ENCODE measurements around the gene YAP1.

YAP1 gene

DNA sequence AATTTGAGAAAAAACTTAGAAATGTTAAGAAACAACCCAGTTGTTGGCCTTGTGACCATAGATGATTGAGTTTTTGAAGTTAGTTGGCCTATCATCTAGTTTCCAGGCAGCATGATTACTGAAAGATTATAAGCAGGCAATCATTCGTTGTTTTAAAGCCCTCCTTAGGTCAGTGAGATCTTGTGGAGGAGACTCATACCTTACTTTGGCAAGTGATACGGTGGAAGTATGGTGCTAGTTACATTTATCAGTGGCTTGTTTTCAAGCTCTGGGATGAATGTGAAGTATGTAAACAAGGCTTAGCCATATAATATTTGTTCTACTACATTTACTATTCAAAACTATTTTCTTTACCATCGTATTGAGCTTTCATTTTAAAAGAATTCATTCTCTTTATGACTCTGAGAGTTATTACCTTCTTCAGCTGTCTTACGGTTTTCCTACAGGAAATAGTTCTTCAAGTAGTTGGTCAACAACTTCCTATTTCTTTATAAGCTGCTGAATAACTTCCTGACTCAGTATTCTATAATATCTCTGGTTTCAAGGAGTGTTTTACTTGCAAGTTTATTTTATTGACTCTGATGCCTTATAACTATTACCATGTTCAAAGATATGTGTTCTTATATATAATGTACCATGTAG, 7.3 kb downstream of the YAP1 start:
- DNase-seq: no peak

- no peak for DNase-seq
These were observed 8.7 kb downstream of the YAP1 start for GRCh38 chr11:102118937-102119336.

DNA sequence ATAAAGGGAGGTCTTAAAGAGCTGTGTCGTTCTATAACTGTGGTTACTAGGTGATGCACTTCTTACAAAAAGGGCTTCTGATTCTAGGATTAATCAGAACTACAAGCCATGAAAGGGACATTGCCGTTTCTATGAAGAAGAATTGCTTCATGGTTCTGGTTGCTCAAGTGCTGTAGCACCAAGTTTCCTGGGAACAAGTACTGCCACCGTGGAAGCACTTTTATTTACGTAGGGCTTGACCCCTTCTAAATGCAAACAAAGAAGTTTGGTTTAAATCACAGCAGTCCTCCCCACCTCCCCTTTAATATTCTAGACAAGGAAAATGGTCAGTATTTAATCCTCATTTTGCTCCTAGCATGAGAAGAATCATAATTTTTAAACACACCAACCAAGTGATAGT, 9.8 kb downstream of the YAP1 start:
- no peak for DNase-seq

- no peak for DNase-seq
These were observed 10.3 kb downstream of the YAP1 start for GRCh38 chr11:102120437-102120973.

GRCh38 chr11:102121329-102121728, 11.1 kb downstream of the YAP1 start:
- no peak for DNase-seq

- DNase-seq: no peak
These were observed 24.4 kb downstream of the YAP1 start for GRCh38 chr11:102134597-102134996.

GRCh38 chr11:102135256-102135655, 25.0 kb downstream of the YAP1 start:
- no peak for DNase-seq

DNA sequence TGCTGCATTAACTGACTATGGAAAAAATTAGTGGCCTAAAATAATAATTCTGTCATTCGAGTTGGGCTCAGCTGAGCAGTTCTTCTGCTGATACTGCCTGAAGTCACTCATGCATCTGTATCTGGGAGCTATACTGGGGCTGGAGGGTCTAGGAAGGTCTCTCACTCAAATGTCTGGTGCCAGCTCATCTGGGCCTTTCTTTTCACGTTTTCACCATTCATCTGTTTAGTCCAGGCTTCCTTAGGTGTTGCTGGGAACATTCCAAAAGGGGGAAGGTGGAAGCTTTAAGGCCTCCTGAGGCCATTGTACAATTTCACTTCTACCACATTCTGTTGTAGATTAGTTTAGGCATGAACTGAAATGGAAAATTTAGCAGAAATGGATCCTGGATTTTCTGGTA, 28.0 kb downstream of the YAP1 start:
- DNase-seq: no peak

GRCh38 chr11:102138670-102139069, 28.4 kb downstream of the YAP1 start:
- no peak for DNase-seq

GRCh38 chr11:102139081-102139498, 28.8 kb downstream of the YAP1 start:
- no peak for DNase-seq

DNA sequence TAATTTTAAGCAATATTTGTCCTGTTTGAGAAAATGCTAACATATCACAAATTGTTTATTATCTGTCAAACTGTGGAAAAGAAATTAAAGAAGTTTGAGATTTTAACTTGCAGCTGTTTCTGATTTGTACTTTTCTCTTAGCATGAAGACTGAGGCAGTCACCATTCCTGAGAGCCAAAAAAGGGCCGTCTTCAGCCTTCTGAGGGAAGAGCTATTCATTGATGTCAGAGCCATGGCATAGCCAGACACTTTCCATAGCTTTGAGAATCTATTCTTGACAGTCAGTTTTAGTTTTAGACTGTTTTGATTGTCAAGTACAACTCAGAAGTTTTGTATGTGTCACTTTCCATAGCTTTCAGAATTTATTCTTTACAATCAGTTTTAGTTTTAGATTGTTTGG, 32.1 kb downstream of the YAP1 start:
- no peak for DNase-seq

GRCh38 chr11:102143867-102144266, 33.6 kb downstream of the YAP1 start:
- DNase-seq: no peak

GRCh38 chr11:102144357-102145355, 34.4 kb downstream of the YAP1 start:
- DNase-seq: no peak

GRCh38 chr11:102147015-102147414, 36.8 kb downstream of the YAP1 start:
- DNase-seq: no peak

DNA sequence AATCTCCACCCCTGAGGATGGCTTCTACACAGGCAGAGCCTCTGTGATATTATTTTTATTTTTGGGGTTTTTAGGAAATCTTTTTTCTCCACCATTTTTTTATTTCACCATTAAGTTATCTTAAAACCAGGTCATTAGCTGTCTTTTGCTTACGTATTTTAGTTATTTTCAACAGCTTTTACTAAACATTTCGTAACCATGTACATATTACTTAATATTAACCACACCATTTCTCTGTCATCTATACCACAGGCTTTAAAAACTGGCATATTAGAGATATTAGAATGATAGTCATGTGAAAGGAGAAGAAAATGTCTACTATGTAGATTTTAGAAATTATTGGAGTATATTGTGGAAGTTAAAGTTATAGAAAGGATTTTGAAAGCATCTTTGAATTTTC, 37.4 kb downstream of the YAP1 start:
- DNase-seq: no peak

- no peak for DNase-seq
These were observed 37.8 kb downstream of the YAP1 start for GRCh38 chr11:102148059-102148458.

DNA sequence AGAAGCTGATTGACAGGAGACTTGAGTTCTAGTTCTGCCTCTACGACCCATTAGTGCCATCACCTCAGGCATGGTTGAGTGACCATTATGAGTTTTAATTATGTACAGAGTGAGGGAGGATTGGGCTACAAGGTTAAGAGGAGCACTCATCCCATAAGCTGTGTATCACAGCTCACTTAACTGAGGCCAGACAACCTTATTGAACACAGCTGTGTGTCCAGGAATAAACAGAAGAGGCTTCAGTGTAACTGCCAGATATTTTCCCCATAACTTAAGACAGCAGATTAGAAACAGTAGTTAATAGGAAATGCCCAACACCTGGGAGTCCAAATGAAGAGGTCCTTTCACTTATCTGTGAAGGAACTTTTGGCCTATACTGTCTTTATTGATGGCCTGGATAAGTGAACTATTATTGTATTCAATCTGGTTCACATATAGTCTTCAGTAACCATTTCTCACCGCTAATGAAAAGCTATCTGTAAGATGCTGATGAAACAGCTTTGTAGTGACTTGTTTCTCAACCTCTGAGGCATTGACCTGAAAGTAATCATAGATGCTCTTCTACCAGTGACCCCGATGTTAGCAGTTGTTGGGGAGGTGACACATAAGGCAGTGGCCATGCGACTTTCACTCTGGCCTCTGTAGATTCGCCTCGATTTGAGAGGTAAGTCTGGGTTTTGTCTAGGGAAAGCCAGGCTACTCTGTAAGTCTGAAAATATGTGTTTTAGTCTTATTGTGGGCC, 41.7 kb downstream of the YAP1 start:
- DNase-seq: no peak

- DNase-seq: no peak
These were observed 42.8 kb downstream of the YAP1 start for GRCh38 chr11:102153082-102153481.

DNA sequence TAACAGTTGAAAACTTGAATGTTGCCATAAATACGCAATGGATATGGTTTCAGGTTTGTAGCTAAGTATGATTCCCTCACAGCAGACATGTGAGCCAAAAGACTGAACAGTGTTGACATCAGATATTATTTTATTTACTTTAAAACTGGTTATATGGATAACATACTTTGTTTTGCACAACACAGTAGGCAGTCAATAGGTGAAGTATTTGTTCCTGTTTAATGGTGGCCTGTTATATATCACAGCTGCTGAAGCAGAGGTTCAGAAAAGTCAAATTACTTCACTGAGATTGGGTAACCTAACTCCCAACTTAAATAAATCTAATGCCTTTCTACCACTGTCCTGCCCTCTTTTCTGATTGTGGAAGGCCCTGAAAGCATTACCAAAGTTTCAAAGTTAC, 44.6 kb downstream of the YAP1 start:
- no peak for DNase-seq

DNA sequence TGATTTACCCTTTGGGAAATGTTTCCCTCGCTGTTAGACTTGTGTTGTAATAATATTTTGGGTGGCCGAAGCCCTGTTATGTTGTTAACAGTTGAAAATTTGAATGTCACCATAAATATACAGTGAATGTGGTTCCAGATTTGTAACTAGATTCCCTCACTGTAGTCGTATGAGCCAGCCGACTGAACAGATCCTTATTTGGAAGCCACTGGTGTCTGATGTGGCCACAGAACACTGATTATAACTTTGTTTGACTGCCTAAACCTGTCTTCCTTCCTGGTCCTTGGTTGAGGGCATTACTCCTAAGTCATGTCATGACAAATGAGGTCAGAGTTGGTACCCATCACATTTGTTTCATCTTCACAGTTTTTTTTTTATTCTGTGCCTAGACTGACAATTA, 45.4 kb downstream of the YAP1 start:
- no peak for DNase-seq

DNA sequence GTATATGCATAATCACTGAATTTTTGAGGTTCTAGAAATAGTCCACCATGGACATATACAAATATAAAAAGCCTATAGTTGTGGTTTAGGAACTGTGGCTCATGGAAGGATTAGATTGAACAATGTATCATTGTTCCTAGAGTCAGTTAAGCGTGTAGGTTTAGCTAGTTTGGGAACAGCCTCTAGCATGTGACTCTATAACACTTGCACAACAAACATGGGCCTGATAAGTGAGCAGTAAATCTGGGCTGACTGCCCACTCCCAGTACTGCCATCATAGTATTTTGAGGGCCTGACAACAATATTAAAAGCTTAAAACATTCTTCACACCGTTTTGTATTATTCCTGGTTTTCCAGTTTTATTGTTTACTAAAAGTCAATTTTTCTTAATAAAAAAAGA, 47.0 kb downstream of the YAP1 start:
- no peak for DNase-seq

- DNase-seq: no peak
These were observed 48.0 kb downstream of the YAP1 start for GRCh38 chr11:102158164-102158735.

DNA sequence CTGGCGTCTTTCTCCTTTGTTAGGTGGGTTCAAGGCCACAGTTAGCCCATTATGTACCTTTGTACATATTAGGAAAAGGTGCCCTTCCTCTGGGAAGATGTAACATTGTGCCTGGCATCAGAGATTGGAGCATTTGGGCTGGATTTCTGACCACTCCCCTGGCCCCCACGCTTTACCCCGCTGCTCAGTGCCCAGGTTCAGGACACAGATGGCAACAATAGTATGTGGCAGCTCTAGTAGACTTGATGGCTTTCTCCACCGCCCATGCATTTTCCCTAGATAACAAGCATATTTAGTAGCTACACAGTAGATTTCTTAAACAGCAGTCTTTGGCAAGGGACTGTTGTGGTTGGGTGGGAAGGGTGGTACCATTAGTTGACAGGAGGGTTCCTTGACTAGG, 53.1 kb downstream of the YAP1 start:
- no peak for DNase-seq

Data from activated CD4-positive, alpha-beta T cell treated with anti-CD3 and anti-CD28 coated beads, Interleukin-2, Interleukin-6, amounts not matched to agents 100 ng/mL and 50 ng/mL, durations not matched to agents 16 hours and 8 hours (primary cell).